Activated CD8-positive, alpha-beta memory T cell treated with anti-CD3 and anti-CD28 coated beads for 48 hours (primary cell): ENCODE results near the gene PTCD1.
"Not testable (repeated sequence)": the region's sequence is repeated elsewhere in the genome, so short reads cannot be mapped to it uniquely, and the experiment has no call there.

Experiments
- DNase-seq, 3 experiments: peaks; one replicate each; pipeline ENCODE4 v3.0.0-alpha.2; 2020; ENCODE audit warnings: low read depth in 2 of 3, low spot score in 2 of 3

PTCD1 gene

DNA sequence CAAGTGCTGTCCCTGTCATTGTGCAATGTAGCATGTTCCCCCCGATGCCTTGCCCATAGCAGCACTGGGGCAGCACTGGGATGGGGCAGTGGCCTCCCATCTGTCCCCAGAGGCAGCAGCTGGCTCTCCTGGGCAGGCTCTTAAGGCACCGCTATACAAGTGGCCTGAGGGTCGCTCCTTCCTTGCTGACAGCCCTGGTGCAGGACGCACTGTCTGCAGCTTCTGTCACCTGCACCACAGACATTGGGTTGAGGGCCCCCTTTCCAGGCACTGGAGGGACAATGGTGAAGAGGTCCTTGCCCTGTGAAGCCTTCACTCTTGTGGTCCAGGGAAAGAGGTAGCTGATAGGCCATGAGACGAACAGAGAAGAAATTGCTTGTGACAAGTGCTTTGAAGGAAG, 10.7 kb upstream of the PTCD1 start:
- no peak for DNase-seq

DNA sequence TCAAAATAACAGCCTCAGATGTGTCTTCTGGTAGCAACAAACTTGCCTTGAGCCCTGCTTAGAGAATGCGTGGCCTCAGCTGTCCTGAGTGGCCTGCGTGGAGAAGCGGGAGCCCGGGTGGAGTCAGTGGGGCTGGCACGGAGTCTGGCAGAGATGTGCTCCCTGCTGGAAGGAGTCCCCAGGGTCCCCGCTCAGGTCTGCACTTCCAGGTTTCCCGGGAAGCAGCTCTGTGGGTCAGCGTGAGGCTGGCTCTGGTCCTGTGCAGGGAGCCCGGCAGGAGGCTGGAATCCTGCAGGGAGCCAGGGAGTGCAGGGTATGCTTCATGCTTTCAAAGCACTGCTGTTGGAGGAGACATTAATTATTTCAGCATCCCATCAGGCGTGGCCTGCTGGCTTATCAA, 10.3 kb upstream of the PTCD1 start:
- no peak for DNase-seq

DNA sequence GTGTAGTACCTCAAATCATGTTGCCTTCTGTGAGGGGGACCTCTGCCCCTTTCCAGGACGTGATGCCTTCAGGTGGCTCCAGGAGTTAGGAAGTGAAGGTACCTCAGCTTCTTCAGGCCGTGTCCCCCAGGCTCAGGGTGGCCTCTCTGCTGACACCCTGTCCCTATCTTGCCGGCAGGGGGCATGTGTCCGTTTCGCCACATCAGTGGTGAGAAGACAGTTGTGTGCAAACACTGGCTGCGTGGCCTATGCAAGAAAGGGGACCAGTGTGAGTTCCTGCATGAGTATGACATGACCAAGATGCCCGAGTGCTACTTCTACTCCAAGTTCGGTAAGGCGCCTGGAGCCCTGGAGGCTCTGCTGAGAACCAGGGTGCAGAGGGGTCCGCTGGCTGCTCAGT, 9.3 kb upstream of the PTCD1 start:
- DNase-seq: no peak

DNA sequence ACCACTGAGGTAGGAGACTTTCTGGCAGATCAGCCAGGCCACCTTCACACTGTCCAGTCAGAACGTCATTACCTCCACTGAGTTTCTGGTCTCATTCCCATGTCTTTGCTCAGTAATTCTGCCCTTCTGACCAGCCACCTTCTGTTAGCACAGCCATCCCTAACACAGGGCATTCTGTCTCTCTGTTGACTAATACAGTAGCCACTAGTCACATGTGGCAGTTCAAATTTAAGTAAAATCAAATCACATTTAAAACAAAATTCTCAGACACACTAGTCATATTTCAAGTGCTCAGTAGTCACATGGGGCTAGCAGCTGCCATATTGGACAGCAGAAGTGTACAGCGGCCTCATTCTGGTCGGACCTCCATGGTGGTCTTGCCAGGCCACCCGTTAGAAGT, 7.5 kb upstream of the PTCD1 start:
- DNase-seq: no peak

DNA sequence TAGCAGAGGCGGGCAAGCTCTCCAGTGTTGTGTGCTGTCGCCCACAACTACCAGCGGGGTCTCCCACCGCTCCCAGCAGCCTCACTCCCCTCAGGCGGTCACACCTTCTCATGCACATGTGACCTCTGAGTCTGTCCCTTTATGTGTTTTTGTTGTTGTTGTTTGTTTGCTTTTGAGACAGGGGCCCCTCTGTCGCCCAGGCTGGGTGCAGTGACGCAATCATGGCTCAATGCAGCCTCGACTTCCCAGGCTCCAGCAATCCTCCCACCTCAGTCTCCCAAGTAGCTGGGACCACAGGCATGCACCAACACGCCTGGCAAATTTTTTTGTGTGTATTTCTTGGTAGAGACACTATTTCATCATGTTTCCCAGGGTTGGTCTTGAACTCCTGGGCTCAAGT, 1.6 kb upstream of the PTCD1 start:
- DNase-seq: no peak

DNA sequence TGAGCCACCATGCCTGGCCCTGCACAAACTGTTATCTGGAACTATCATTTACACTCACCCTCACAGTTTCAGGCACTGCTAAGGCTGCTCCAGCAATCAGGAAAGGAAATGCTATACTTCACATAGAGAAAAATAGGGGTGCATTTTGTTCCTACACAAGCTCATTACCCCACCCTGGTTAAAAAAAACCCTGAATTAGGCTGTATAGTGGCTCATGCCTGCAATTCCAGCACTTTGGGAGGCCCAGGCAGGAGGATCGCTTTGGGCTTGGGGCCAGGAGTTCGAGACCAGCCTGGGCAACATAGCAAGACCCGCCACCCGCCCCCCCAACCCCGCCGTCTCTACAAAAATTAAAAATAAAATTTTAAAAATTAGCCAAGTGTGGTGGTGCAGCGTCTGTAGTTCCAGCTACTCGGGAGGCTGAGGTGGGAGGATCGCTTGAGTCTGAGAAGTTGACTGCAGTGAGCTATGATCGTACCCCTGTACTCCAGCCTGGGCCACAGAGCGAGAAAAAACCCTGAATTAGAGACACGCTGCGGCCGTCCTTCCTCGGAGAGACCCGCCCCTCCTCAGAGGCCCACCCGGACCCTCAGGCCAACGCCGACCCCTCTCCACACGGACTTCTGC, 539 bp downstream of the PTCD1 start:
- no peak for DNase-seq

DNA sequence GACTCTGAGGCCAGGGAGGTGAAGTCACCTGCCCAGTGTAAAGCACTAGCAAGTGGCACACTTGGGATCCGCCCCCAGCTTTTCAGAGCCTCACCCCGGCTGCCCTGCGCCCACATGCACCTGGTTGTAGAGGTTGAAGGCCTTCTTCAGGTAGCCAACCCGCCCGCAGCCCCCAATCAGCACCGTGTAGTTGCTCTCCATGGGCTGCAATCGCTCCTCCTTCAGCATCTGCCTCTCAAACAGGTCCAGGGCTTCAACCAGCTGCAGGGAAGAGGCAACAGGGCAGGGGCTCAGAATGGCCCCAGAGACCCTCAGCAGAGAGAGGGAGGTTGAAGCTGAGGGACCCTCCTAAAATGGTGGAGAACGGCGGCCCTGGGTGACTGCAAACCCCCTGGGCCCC, 5.4 kb downstream of the PTCD1 start:
- DNase-seq: no peak

DNA sequence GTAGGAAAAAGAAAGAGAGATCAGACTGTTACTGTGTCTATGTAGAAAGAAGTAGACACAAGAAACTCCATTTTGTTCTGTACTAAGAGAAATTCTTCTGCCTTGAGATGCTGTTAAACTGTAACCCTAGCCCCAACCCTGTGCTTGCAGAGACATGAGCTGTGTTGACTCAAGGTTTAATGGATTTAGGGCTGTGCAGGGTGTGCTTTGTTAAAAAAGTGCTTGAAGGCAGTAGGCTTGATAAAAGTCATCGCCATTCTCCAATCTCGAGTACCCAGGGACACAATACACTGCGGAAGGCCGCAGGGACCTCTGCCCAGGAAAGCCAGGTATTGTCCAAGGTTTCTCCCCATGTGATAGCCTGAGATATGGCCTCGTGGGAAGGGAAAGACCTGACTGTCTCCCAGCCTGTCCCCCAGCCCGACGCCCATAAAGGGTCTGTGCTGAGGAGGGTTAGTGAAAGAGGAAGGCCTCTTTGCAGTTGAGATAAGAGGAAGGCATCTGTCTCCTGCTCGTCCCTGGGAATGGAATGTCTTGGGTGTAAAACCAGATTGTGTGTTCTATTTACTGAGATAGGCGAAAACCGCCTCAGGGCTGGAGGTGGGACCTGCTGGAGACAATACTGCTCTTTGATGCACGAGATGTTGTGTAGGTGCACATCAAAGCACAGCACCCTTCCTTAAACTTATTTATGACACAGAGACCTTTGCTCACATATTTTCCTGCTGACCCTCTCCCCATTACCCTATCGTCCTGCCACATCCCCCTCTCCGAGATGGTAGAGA, 6.7 kb downstream of the PTCD1 start:
- not testable (repeated sequence) for DNase-seq

DNA sequence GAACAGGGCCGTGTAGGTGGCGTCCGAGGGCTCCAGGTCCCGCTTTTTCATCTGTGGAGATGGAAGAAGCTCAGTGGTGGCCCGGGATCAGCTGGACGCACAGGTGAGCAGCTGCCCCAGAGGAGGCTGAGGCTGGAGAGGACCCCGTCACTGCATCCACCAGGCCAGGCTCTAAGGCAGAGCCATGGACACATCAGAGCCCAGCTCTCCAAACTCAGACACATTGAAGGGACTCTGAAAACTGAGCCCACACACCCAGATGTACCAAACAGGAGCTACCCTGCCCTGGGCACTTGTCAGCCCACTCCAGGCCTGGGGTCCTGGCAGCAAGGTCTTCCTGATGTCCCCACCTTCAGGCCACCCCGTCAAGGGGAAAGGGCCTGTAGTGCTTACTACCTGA, 8.8 kb downstream of the PTCD1 start:
- no peak for DNase-seq

DNA sequence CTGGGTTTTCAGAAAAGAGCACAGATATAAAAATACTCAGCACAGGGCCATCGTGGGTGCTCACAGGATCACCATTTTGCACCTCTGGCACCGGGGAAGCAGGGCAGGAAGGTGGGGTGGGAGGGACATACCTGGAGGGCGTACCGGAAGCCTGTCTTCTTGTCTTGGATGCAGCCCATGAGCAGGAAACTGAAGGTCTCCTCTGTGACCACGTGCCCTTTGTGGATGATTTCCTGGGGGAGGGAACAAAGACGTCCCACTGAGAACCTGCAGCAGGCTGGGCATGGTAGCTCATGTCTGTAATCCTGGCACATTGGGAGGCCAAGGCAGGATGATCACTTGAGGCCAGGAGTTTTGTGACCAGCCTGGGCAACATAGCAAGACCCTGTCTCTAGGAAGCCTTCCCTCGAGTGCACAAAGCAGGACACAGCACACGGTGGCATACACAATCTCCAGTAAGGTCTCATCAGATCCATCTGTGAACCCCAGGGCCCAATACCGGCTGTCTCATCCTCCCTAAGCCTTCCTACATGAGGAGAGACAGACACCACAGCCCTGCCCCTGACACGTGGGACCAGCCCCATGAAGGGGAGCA, 9.5 kb downstream of the PTCD1 start:
- no peak for DNase-seq

DNA sequence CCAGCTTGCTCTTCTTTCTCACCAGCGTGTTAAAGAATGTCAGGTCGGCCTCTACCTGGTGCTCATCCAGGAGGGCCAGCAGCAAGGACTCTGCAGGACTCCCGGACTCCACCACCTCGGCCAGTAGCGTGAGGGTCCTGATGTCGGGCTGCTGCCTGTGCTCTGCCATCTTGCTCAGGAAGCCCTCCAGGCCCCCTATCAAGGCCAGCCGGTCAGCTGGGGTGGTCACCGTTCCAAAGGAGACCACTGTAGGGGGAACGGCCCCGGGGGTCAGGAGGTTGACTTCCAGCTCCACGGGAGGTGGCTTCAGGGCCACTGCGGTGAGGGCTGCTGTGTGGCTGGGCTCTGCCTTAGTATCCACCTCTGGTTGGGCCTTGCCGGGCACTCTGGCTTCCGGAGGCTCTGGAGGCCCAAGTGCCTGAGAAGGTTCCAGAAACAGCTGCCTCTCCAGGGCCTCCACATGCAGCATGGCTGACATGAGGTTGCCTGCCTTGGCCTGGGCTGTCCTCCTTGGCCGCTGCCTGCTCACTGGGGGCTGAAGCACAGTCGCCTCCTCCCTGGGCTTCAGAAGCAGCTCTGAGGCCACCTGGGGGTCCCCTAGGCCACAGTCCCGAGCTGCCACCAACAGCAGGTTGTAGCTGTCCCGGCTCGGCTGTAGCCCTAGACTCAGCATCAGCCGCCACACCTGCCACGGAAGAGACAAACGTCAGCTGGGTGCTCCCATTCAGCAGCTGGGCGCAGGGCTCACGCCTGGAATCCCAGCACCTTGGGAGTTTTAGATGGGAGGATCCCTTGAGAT, 13.5 kb downstream of the PTCD1 start:
- DNase-seq: no peak

DNA sequence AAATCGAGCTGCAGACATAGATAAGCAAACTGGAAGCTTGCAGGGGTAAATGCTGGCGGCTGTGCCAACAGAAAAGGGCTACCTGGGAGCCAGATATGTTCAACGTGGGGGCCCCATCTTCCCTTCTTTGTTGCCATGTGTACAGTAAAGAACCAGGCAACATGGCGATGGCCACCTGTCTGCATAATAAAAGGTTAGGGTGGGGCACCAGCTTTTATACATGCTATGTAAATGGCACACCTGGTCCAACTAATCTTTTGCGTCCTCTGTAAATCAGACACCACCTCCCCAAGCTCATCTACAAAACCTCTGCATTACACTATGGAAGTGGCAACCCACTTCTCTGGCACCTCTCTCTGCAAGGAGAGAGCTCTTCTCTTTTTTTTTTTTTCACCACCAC, 16.0 kb downstream of the PTCD1 start:
- DNase-seq: no peak

DNA sequence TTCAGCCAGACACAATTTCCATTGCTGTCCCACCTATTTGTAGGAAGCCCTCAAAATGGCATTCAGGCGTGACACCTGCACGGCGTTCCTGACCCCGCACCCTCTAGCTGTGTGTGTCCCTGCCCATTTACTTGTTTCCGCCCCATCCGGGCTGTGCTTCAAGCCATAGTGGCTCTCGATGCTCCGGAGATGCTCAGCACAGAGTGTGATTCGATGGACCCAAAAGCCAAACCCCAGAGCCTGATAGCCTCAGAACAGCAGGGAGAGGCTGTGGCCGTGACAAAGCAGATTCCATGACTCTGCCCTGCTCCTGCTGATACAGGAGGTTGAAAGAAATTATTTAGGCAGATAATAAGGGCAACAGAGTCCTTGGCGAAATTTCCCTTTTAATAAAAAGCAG, 16.4 kb downstream of the PTCD1 start:
- DNase-seq: no peak

DNA sequence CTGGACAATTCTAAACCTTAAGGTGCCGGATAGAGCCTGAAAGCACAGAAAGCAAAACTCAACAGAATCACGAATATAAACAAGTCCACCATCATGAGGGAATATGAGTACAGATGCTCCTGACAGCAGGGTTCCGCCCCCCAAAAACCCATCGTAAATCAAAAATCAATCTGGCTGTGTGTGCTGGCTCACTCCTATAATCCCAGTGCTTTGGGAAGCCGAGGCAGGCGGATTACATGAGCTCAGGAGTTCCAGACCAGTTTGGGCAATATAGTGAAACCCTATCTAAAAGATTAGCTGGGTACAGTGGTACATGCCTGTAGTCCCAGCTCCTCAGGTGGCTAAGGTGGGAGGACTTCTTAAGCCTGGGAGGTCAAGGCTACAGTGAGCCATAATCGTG, 17.6 kb downstream of the PTCD1 start:
- DNase-seq: no peak

DNA sequence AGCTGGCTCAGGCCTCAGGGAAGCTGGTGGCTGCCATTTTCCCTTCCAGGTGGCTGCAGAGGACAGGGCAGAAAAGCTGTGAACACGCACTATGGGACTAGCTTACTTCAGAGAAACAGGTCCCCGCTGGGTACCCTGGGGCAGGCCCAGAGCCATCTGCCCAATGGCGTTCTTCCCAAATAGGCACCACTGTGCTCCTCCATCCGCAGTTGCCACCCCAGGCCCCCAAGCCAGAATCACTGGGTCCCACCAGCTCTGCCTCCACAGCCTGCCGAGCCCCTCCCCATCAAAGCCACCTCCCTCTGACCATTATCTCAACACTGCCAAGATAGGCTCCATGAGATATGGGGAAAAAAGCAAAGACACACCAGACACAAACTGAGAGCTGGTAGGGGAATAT, 18.4 kb downstream of the PTCD1 start:
- DNase-seq: no peak

DNA sequence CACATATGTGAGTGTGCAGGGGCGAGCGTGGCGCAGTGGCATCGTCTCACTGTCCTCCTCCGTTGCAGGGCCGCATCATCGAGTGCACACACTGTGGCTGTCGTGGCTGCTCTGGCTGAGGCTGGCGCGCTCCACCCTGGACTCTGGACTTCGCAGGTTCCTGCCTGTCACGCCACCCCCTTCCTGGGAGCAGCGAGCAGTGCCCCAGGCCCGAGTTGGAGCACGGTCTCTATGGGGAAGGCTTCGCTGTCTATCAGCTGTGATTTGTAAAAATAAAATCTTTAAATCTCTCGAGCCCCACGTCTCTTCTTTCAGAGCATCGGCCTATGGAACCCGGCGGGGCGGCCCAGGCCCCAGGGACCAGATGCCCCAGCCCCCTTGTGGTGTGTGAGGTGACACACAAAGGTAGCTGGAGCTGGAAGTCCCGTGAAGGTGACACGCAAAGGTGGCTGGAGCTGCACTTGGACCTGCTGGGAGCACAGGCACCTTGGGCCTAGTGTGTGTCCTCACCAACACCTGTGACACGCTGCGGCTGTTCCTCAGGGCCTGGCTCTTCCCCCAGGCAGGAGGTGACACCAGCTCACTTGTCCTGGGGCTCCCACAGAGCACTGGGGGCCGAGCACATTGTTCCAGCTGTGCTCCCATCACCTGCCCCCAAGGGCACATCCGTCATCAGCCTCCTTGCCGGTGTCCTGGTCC, 19.1 kb downstream of the PTCD1 start:
- no peak for DNase-seq

DNA sequence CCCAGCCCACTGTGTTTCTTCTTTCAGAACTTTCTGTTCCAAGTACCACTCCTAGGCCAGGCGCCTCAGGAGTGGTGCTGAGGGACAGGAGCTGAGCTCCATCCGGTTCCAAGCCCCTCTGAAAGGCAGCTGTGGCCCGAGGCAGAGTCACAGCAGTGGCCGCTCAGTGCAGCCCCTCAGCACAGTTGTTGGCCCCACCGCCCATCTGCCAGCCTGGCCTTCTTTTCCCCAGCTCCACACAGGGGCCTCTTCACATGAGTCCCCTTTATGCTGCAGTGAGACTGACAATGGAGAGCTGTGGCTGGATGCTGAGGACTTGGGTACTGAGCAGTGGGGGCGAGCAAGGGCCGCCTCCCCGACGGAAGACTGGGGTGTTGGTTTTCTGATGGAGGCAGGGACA, 20.3 kb downstream of the PTCD1 start:
- no peak for DNase-seq

DNA sequence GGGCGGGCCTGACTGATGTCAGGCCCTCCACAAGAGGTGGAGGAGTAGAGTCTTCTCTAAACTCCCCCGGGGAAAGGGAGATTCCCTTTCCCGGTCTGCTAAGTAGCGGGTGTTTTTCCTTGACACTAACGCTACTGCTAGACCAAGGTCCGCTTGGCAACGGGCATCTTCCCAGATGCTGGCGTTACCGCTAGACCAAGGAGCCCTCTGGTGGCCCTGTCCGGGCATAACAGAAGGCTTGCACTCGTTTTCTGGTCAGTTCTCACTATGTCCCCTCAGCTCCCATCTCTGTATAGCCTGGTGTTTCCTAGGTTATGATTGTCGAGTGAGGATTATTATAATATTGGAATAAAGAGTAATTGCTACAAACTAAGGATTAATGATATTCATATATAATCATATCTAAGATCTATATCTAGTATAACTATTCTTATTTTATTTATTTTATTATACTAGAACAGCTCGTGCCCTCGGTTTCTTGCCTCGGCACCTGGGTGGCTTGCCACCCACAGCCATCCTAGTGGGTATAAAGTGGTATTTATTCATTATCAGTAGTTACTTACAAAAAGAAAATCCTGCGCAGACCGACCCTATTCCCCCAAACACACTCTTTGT, 23.0 kb downstream of the PTCD1 start:
- DNase-seq: not testable (repeated sequence)

DNA sequence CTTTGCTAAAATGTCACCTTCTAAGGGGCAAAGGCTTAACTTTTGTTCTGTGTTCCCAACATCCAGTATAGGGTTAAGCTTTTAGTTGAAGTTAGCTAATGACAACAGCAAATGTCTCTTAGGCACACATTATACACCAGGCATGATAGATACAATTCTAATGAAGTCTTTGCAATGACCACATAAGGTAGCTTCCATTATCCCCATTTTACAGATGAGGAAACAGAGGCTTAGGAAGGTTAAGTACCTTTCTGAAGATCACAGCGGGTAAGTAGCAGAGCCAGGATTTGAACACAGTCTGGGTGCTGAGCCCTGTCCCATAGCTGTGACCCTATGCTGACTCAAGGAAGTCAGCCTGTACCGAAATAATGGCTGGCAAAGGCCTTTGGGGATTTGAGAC, 28.0 kb downstream of the PTCD1 start:
- DNase-seq: no peak

DNA sequence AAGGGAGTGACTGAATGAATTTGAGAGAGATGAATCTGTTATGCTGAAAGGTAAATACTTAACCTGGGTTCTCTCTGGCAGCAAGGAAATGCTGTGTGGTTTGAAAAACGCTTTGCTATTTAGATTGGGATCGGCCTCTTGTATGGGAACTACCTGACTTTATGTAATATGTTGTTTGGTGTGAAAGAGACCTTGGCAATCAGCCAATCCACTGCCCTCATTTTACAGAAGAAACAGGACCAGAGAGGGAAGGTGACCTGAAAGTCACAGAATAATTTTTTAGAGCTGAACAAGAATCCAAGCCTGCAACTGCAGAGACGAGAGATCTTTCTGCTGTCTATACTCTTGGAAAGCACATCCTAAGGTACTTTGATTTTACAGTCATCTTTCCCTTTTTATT, 28.8 kb downstream of the PTCD1 start:
- DNase-seq: no peak

DNA sequence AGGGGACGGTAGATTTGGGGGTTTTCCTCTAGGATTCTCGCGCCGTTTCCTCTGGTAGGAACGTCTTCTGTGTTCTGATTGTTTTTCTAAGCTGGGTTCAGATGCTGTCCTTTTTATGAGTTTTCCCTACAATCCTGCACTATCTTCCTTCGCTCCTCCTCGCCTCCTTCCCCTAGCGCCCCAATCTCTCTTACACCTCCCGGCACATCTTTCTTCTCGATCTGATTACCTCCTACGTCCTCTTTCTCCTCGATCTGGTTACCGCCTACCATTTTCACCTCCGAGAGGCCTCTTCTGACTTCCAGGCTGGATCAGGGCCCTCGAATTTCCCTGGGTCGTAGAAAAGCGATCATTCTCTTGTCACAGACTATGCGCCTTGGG, 29.4 kb downstream of the PTCD1 start:
- DNase-seq: no peak
